Fibroblast of lung (primary cell): Measurements from ENCODE around the gene TIMM21. TPM values are rescaled to one million over a fixed set of nuclear protein-coding genes. Genes with fewer than 3 reads are reported as not detected.

ENCODE experiments used
- DNase-seq, 2 donors: peaks; one replicate each; pipeline versions ENCODE4 v3.0.0 to v3.0.0-alpha.2; 2010; ENCODE audit warnings: low read depth in 2 of 2
- H2AFZ ChIP-seq: 2 replicates; pipeline ENCODE4 v1.5.1; 2012; ENCODE audit warnings: low read length, control low read depth, inconsistent platforms
- H3K27ac ChIP-seq: 2 replicates; pipeline ENCODE4 v1.5.1; 2011; ENCODE audit warnings: low read length, control low read depth; ENCODE audit not compliant: insufficient read depth
- H3K27me3 ChIP-seq: 2 replicates; pipeline ENCODE4 v1.5.1; 2011; ENCODE audit warnings: mild to moderate bottlenecking, low read length; ENCODE audit not compliant: control insufficient read depth, insufficient read depth
- H3K36me3 ChIP-seq: 2 replicates; pipeline ENCODE4 v1.5.1; 2011; ENCODE audit warnings: low read length; ENCODE audit not compliant: control insufficient read depth, insufficient read depth
- H3K4me1 ChIP-seq: 2 replicates; pipeline ENCODE4 v1.5.1; 2011; ENCODE audit warnings: low read length; ENCODE audit not compliant: control insufficient read depth, insufficient read depth; ENCODE audit errors: extremely low read depth
- H3K4me2 ChIP-seq: 2 replicates; pipeline ENCODE4 v1.5.1; 2011; ENCODE audit warnings: low read length, control low read depth; ENCODE audit not compliant: insufficient read depth; ENCODE audit errors: extremely low read depth
- H3K4me3 ChIP-seq, 4 experiments: fragments of 200-600 bp in 1 of 4; sonication (generic) in 1 of 4; replicated peaks in 1 of 4; 2 replicates each; pipeline ENCODE4 v1.5.1; 2011 to 2016; ENCODE audit warnings: low read length in 4 of 4, low read depth in 3 of 4, mild to moderate bottlenecking in 3 of 4, control low read depth in 2 of 4, inconsistent platforms in 1 of 4, mixed read lengths in 1 of 4; ENCODE audit not compliant: insufficient read depth in 1 of 4; ENCODE audit errors: control extremely low read depth in 1 of 4
- H3K79me2 ChIP-seq: 2 replicates; pipeline ENCODE4 v1.5.1; 2012; ENCODE audit warnings: mild to moderate bottlenecking, low read length, inconsistent platforms; ENCODE audit not compliant: control insufficient read depth, insufficient read depth
- H3K9ac ChIP-seq: 2 replicates; pipeline ENCODE4 v1.5.1; 2011; ENCODE audit warnings: mild to moderate bottlenecking, low read length, control low read depth; ENCODE audit not compliant: insufficient read depth
- H3K9me3 ChIP-seq: 2 replicates; pipeline ENCODE4 v1.5.1; 2012; ENCODE audit warnings: low read depth, low read length; ENCODE audit not compliant: control insufficient read depth, insufficient read depth
- H4K20me1 ChIP-seq: 2 replicates; pipeline ENCODE4 v1.5.1; 2011; ENCODE audit warnings: low read length; ENCODE audit not compliant: control insufficient read depth, insufficient read depth; ENCODE audit errors: extremely low read depth
- EZH2 ChIP-seq: IDR thresholded peaks from 2 replicates; pipeline ENCODE4 v1.5.1; 2012; ENCODE audit warnings: low read length, control low read depth, mild to moderate bottlenecking; ENCODE audit errors: missing control alignments
- polyA plus RNA-seq, 2 donors: library from polyadenylated mRNA; depleted of rRNA in 1 of 2; stranded (reverse) in 1 of 2; unstranded in 1 of 2; fragments of >200 nt; gene quantifications; 2 replicates each; pipeline ENCODE4 v1.2.1, GENCODE V29; 2011 to 2012; ENCODE audit warnings: missing spikeins in 1 of 2
- total RNA-seq: library from RNA; depleted of rRNA; stranded (reverse); fragments of >200 nt; gene quantifications from 2 replicates; pipeline ENCODE4 v1.2.1, GENCODE V29; 2014
- TF ChIP-seq, protein P1 (sequence below), 2 donors: IDR thresholded peaks in 1 of 2; conservative IDR thresholded peaks in 1 of 2; 1 replicate in 1 of 2; 2 replicates in 1 of 2; pipeline ENCODE4 v1.5.1; 2011 to 2012; ENCODE audit warnings: low read length in 2 of 2, control low read depth in 1 of 2, inconsistent platforms in 1 of 2, low read depth in 1 of 2, mild to moderate bottlenecking in 1 of 2

The TIMM21 gene
- total and polyA plus RNA-seq, 2 donors (not counting 1 experiment from before 2014, with no cell fraction given): 20.1 to 36.6 TPM

DNA sequence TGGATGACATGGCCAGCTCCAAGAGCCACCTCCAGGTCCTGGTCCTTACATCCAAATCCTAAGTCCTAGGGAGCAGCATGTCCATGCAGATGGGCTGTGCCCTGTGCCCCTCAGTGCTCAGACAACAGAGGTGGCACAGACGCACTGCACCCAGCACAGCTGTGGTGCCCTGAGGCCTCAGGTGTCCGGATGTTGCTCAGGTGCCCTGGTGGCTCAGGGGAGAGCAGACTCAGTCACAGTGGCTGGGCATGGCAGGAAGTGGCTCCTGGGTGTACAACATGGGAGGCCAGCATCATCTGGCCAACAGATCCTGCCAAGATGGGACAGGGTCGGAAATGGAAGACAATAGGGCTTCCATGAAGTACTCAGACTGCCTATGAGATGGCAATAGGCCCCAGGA is 50.1 kb downstream of the TIMM21 start:
- Histone ChIP-seq H3K27me3 (peaks cover 7% of the 10 kb centered on the region), H3K36me3 (no peaks in the 10 kb centered on the region), H2AFZ (no peak overlapping the region), H3K4me3 (no peak overlapping the region), H3K4me2 (no peak overlapping the region), H3K9ac (no peak overlapping the region), H3K27ac (no peak overlapping the region), H4K20me1 (no peaks in the 10 kb centered on the region), H3K79me2 (no peaks in the 10 kb centered on the region), H3K4me1 (no peaks in the 10 kb centered on the region), H3K9me3 (no peaks in the 10 kb centered on the region)
- no peak for TF ChIP-seq EZH2
- TF ChIP-seq, protein P1, sequence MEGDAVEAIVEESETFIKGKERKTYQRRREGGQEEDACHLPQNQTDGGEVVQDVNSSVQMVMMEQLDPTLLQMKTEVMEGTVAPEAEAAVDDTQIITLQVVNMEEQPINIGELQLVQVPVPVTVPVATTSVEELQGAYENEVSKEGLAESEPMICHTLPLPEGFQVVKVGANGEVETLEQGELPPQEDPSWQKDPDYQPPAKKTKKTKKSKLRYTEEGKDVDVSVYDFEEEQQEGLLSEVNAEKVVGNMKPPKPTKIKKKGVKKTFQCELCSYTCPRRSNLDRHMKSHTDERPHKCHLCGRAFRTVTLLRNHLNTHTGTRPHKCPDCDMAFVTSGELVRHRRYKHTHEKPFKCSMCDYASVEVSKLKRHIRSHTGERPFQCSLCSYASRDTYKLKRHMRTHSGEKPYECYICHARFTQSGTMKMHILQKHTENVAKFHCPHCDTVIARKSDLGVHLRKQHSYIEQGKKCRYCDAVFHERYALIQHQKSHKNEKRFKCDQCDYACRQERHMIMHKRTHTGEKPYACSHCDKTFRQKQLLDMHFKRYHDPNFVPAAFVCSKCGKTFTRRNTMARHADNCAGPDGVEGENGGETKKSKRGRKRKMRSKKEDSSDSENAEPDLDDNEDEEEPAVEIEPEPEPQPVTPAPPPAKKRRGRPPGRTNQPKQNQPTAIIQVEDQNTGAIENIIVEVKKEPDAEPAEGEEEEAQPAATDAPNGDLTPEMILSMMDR (conservative IDR thresholded peaks at IDR 0.05 in 1 of 2, IDR thresholded peaks at IDR 0.05 in 1 of 2; ENCODE audit: low read depth in 1 of 2, low read length in 2 of 2): no peak
- DNase-seq: no peak

DNA sequence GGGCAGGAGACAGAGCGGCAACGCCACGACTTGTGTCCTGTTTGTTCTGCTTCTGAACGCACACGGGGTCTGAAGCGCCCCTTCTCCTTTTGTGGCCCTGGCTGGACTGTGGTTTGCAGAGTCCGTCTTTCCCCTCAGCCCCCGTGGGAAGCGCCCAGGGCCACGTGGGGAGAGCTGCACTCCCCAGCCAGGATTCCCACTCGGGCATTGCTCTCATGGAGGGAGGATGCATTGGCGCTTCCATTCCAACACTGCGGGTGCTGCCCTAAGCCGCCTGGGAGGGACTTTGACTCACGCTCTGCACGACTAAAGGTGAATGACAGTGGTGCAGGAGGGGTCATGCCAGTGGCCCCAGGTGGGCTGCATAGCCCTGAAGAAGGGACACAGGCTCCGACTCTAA is 52.5 kb downstream of the TIMM21 start:
- no peaks in the 10 kb centered on the region for H3K9me3 ChIP-seq
- H3K4me3 ChIP-seq: no peak overlapping the region
- H3K4me1 ChIP-seq: no peaks in the 10 kb centered on the region
- DNase-seq: no peak
- no peak for TF ChIP-seq EZH2
- TF ChIP-seq, protein P1 (conservative IDR thresholded peaks at IDR 0.05 in 1 of 2, IDR thresholded peaks at IDR 0.05 in 1 of 2; ENCODE audit: low read depth in 1 of 2, low read length in 2 of 2): no peak
- H2AFZ ChIP-seq: no peak overlapping the region
- H3K4me2 ChIP-seq: no peak overlapping the region
- no peaks in the 10 kb centered on the region for H3K36me3 ChIP-seq
- no peak overlapping the region for H3K9ac ChIP-seq
- no peaks in the 10 kb centered on the region for H4K20me1 ChIP-seq
- no peaks in the 10 kb centered on the region for H3K27me3 ChIP-seq
- no peak overlapping the region for H3K27ac ChIP-seq
- H3K79me2 ChIP-seq: no peaks in the 10 kb centered on the region

DNA sequence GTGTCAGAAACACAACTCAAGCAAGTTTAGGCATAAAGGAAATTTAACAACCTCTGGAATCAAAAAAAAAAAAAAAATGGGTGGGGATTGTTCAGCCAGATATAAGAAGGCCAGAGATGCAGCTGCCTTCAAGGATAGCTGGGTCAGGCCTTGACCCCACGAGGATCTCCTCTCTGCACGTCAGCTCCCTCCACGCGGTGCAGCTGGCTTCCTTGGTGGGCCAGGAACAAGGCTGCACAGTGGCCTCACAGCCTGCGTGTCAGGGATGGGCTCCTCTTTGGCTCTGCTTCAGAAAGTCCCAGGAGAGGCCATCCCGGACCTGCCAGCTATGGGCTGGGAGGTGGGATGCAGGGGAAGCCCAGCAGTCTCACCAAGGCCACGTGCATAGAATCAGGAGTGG is 55.5 kb downstream of the TIMM21 start:
- Histone ChIP-seq H3K4me2 (no peak overlapping the region), H3K9ac (no peak overlapping the region), H3K36me3 (no peaks in the 10 kb centered on the region), H3K27me3 (no peaks in the 10 kb centered on the region), H3K79me2 (no peaks in the 10 kb centered on the region), H2AFZ (no peak overlapping the region), H3K4me3 (no peak overlapping the region), H3K9me3 (no peaks in the 10 kb centered on the region), H4K20me1 (no peaks in the 10 kb centered on the region), H3K27ac (no peak overlapping the region), H3K4me1 (no peaks in the 10 kb centered on the region)
- no peak for DNase-seq
- TF ChIP-seq, protein P1 (conservative IDR thresholded peaks at IDR 0.05 in 1 of 2, IDR thresholded peaks at IDR 0.05 in 1 of 2; ENCODE audit: low read depth in 1 of 2, low read length in 2 of 2): no peak
- no peak for TF ChIP-seq EZH2
